PC-9 (cell line): ENCODE results near the gene CLEC1B. TPM values are rescaled to one million over a fixed set of nuclear protein-coding genes. Genes with fewer than 3 reads are reported as not detected.

Source experiments
- BruUV-seq: library from RNA; stranded (reverse); fragments of 400-500 nt; replicated peaks from 2 replicates; lab custom pipeline; 2021; lab: Mats Ljungman, UMichigan
- CTCF ChIA-PET: fragments of 300-600 bp; sonication (Branson Sonifier 250); formaldehyde crosslinking; loops from one replicate; lab custom pipeline; 2022; ENCODE audit warnings: antibody characterized with exemption; lab: Charles Lee
- POLR2A ChIA-PET: fragments of 300-600 bp; sonication (Branson Sonifier 250); formaldehyde crosslinking; loops from one replicate; lab custom pipeline; 2022; ENCODE audit warnings: antibody characterized with exemption; ENCODE audit not compliant: unreplicated experiment; lab: Charles Lee
- DNase-seq, 2 experiments: peaks; one replicate each; pipeline versions ENCODE4 v3.0.0 to v3.0.0-alpha.2; 2015 to 2022; ENCODE audit warnings: mixed read lengths in 1 of 2
- H2AFZ ChIP-seq: fragments of 200-600 bp; sonication (generic); 2 replicates; pipeline ENCODE4 v1.8.1; 2017; ENCODE audit warnings: antibody characterized with exemption
- H3F3A ChIP-seq: fragments of 200-600 bp; sonication (generic); 2 replicates; pipeline ENCODE4 v1.8.1; 2017; ENCODE audit warnings: antibody characterized with exemption, mild to moderate bottlenecking, low read depth; ENCODE audit not compliant: insufficient read depth
- H3K27ac ChIP-seq: fragments of 200-600 bp; sonication (generic); 2 replicates; pipeline ENCODE4 v1.6.1; 2016; ENCODE audit warnings: mixed run types
- H3K27me3 ChIP-seq: fragments of 200-600 bp; sonication (generic); 2 replicates; pipeline ENCODE4 v1.6.1; 2016; ENCODE audit warnings: low read depth, mixed run types; ENCODE audit not compliant: insufficient read depth
- H3K36me3 ChIP-seq: fragments of 200-600 bp; sonication (generic); 2 replicates; pipeline ENCODE4 v1.6.1; 2016; ENCODE audit warnings: low read depth, mixed run types
- H3K4me1 ChIP-seq: fragments of 200-600 bp; sonication (generic); replicated peaks from 2 replicates; pipeline ENCODE4 v1.6.1; 2016; ENCODE audit warnings: mixed run types; ENCODE audit not compliant: insufficient read depth
- H3K4me2 ChIP-seq: fragments of 200-600 bp; sonication (generic); 2 replicates; pipeline ENCODE4 v1.6.1; 2017; ENCODE audit warnings: mixed run types
- H3K4me3 ChIP-seq: fragments of 200-600 bp; sonication (generic); 2 replicates; pipeline ENCODE4 v1.6.1; 2016; ENCODE audit warnings: mixed run types
- H3K79me2 ChIP-seq: fragments of 200-600 bp; sonication (generic); 2 replicates; pipeline ENCODE4 v1.6.1; 2017; ENCODE audit warnings: low read depth, mixed run types
- H3K9me2 ChIP-seq: fragments of 200-600 bp; sonication (generic); 2 replicates; pipeline ENCODE4 v1.8.1; 2017; ENCODE audit warnings: mild to moderate bottlenecking; ENCODE audit not compliant: insufficient read depth
- H3K9me3 ChIP-seq: fragments of 200-600 bp; sonication (generic); 2 replicates; pipeline ENCODE4 v1.8.1; 2016; ENCODE audit warnings: low read depth; ENCODE audit not compliant: insufficient read depth
- H4K20me1 ChIP-seq: fragments of 200-600 bp; sonication (generic); 2 replicates; pipeline ENCODE4 v1.8.1; 2017; ENCODE audit not compliant: insufficient read depth
- CTCF ChIP-seq: fragments of 200-600 bp; sonication (generic); conservative IDR thresholded peaks from 2 replicates; pipeline ENCODE4 v1.6.1; 2017; ENCODE audit warnings: mixed run types, antibody characterized with exemption, mild to moderate bottlenecking, moderate library complexity
- EZH2 ChIP-seq: fragments of 200-600 bp; sonication (generic); IDR thresholded peaks from 2 replicates; pipeline ENCODE4 v1.8.0; 2017; ENCODE audit warnings: antibody characterized with exemption, low read depth
- intact Hi-C: fragments of 100-400 bp; cut with micrococcal nuclease; formaldehyde crosslinking; loops from one replicate; pipeline ENCODE4 v1.10.0; 2022; ENCODE audit not compliant: unreplicated experiment
- total RNA-seq: library from RNA; stranded (reverse); gene quantifications from 2 replicates; pipeline ENCODE4 v1.2.3, GENCODE V29; 2021

The CLEC1B gene
- total RNA-seq, 1 experiment from 2014 or later, result not detected

GRCh38 chr12:10001171-10001776 lies 2.4 kb upstream of the CLEC1B start:
- H3K9me3 ChIP-seq, result no peaks in the 10 kb centered on the region
- intact Hi-C loops, result no loop called here
- no peaks in the 10 kb centered on the region for H3K4me1 ChIP-seq
- H3K27ac ChIP-seq, result no peak overlapping the region
- no peaks in the 10 kb centered on the region for H3K79me2 ChIP-seq
- H3K36me3 ChIP-seq, result no peaks in the 10 kb centered on the region
- H3K27me3 ChIP-seq, result no peaks in the 10 kb centered on the region
- ChIA-PET CTCF (interaction anchor here (0.5 kb wide), 1 partner anchor 912 kb away, joined by 3 read pairs; no protein-coding TSS in a partner anchor), POLR2A (interaction anchor here (0.6 kb wide), 1 partner anchor 61 kb away, joined by 4 read pairs; no protein-coding TSS in a partner anchor)
- no peak overlapping the region for H3K4me3 ChIP-seq
- no peak overlapping the region for H3K4me2 ChIP-seq
- H3F3A ChIP-seq, result no peaks in the 10 kb centered on the region
- H2AFZ ChIP-seq, result peak overlapping the region; percentile 30; the same call in 1 of the 2 replicates
- H4K20me1 ChIP-seq, result no peaks in the 10 kb centered on the region
- DNase-seq, result no peak
- TF ChIP-seq EZH2 (no peak), CTCF (no peak)
- H3K9me2 ChIP-seq, result no peaks in the 10 kb centered on the region
- no TSS peak for BruUV-seq

GRCh38 chr12:9992296-9992695 lies 6.6 kb downstream of the CLEC1B start:
- Histone ChIP-seq H3K9me2 (no peaks in the 10 kb centered on the region), H3K4me1 (no peaks in the 10 kb centered on the region), H3K9me3 (no peaks in the 10 kb centered on the region), H3F3A (no peaks in the 10 kb centered on the region), H3K4me2 (no peak overlapping the region), H4K20me1 (no peaks in the 10 kb centered on the region), H2AFZ (no peak overlapping the region), H3K27me3 (no peaks in the 10 kb centered on the region), H3K4me3 (no peak overlapping the region), H3K79me2 (no peaks in the 10 kb centered on the region), H3K27ac (no peak overlapping the region), H3K36me3 (no peaks in the 10 kb centered on the region)
- no peak for TF ChIP-seq CTCF
- TF ChIP-seq EZH2, result no peak
- ChIA-PET POLR2A (no interaction called here), CTCF (no interaction called here)
- intact Hi-C loops, result no loop called here
- BruUV-seq, result no TSS peak
- DNase-seq, result no peak

GRCh38 chr12:9991876-9992275 lies 7.0 kb downstream of the CLEC1B start:
- no peaks in the 10 kb centered on the region for H3K79me2 ChIP-seq
- no peak for DNase-seq
- POLR2A ChIA-PET, result no interaction called here
- CTCF ChIA-PET, result no interaction called here
- H3K36me3 ChIP-seq, result no peaks in the 10 kb centered on the region
- no peaks in the 10 kb centered on the region for H4K20me1 ChIP-seq
- H3K9me3 ChIP-seq, result no peaks in the 10 kb centered on the region
- BruUV-seq, result no TSS peak
- no peaks in the 10 kb centered on the region for H3K9me2 ChIP-seq
- H3K4me2 ChIP-seq, result no peak overlapping the region
- intact Hi-C loops, result no loop called here
- TF ChIP-seq CTCF (no peak), EZH2 (no peak)
- no peak overlapping the region for H3K27ac ChIP-seq
- no peaks in the 10 kb centered on the region for H3K27me3 ChIP-seq
- no peaks in the 10 kb centered on the region for H3F3A ChIP-seq
- H3K4me3 ChIP-seq, result no peak overlapping the region
- H3K4me1 ChIP-seq, result no peaks in the 10 kb centered on the region
- H2AFZ ChIP-seq, result no peak overlapping the region
